Peyer's patch (tissue), 4 donors: Measurements from ENCODE around the gene SERPINH1. TPM values are rescaled to one million over a fixed set of nuclear protein-coding genes. Genes with fewer than 3 reads are reported as not detected.

Source experiments
- DNase-seq, 3 donors: peaks; one replicate each; pipeline ENCODE4 v3.0.0-alpha.2; 2017 to 2019
- H3K27ac ChIP-seq, 4 donors: fragments of 200-600 bp; sonication (generic); one replicate each; pipeline ENCODE4 v1.5.1; 2016 to 2019
- H3K27me3 ChIP-seq, 2 donors: fragments of 200-600 bp; sonication (generic); one replicate each; pipeline ENCODE4 v1.5.1; 2019
- H3K36me3 ChIP-seq, 3 donors: fragments of 200-600 bp; sonication (generic); one replicate each; pipeline ENCODE4 v1.5.1; 2016 to 2019
- H3K4me1 ChIP-seq, 4 donors: fragments of 200-600 bp; sonication (generic); one replicate each; pipeline ENCODE4 v1.5.1; 2016 to 2019
- H3K4me3 ChIP-seq, 4 donors: fragments of 200-600 bp; sonication (generic); 1 replicate in 3 of 4; 2 replicates in 1 of 4; pipeline ENCODE4 v1.5.1; 2016 to 2019; ENCODE audit warnings: mild to moderate bottlenecking in 1 of 4
- H3K9me3 ChIP-seq, 4 donors: fragments of 200-600 bp; sonication (generic); one replicate each; pipeline ENCODE4 v1.5.1; 2016 to 2019; ENCODE audit warnings: mild to moderate bottlenecking in 1 of 4
- CTCF ChIP-seq, 6 experiments: fragments of 450-650 bp in 4 of 6; fragments of 200-600 bp in 2 of 6; sonication (generic) in 1 of 6; IDR thresholded peaks; one replicate each; pipeline ENCODE4 v1.5.1; 2017 to 2019; ENCODE audit warnings: antibody characterized with exemption in 6 of 6, mild to moderate bottlenecking in 3 of 6, moderate library complexity in 1 of 6
- POLR2A ChIP-seq, 2 donors: fragments of 450-650 bp; IDR thresholded peaks; one replicate each; pipeline ENCODE4 v1.5.1; 2017; ENCODE audit warnings: antibody characterized with exemption in 2 of 2, mild to moderate bottlenecking in 2 of 2, moderate library complexity in 2 of 2
- total RNA-seq, 4 donors: library from RNA; depleted of rRNA; stranded (reverse); fragments of >200 nt; gene quantifications; one replicate each; pipeline ENCODE4 v1.1.0, GENCODE V29; 2016

The SERPINH1 gene
- total RNA-seq, 4 donors from 2014 or later: 35.4 to 50.9 (median 43.4) TPM

GRCh38 chr11:75539459-75540334 is 22.4 kb upstream of the SERPINH1 start:
- no peak for TF ChIP-seq POLR2A (IDR thresholded peaks at IDR 0.05)
- no peak for TF ChIP-seq CTCF (IDR thresholded peaks at IDR 0.05)
- Histone ChIP-seq H3K4me1 (no peaks in the 10 kb centered on the region), H3K9me3 (no peaks in the 10 kb centered on the region), H3K36me3 (no peaks in the 10 kb centered on the region), H3K4me3 (no peak overlapping the region), H3K27ac (no peak overlapping the region), H3K27me3 (no peaks in the 10 kb centered on the region)
- no peak for DNase-seq

- Histone ChIP-seq H3K27me3 (no peaks in the 10 kb centered on the region), H3K4me3 (no peak overlapping the region), H3K27ac (no peak overlapping the region), H3K9me3 (no peaks in the 10 kb centered on the region), H3K4me1 (no peaks in the 10 kb centered on the region), H3K36me3 (no peaks in the 10 kb centered on the region)
- no peak for TF ChIP-seq POLR2A (IDR thresholded peaks at IDR 0.05)
- no peak for TF ChIP-seq CTCF (IDR thresholded peaks at IDR 0.05)
- no peak for DNase-seq
These were observed 20.6 kb upstream of the SERPINH1 start for GRCh38 chr11:75541193-75542087.

GRCh38 chr11:75542088-75542438 is 20.0 kb upstream of the SERPINH1 start:
- H3K27ac ChIP-seq: no peak overlapping the region
- H3K36me3 ChIP-seq: no peaks in the 10 kb centered on the region
- no peak overlapping the region for H3K4me3 ChIP-seq

GRCh38 chr11:75543806-75544205 is 18.2 kb upstream of the SERPINH1 start:
- Histone ChIP-seq H3K9me3 (no peaks in the 10 kb centered on the region), H3K4me1 (peaks cover 0 to 6% (median 0%) of the 10 kb centered on the region in 4 donors), H3K27me3 (no peaks in the 10 kb centered on the region), H3K27ac (no peak overlapping the region), H3K36me3 (no peaks in the 10 kb centered on the region), H3K4me3 (no peak overlapping the region)
- DNase-seq: no peak
- TF ChIP-seq POLR2A (IDR thresholded peaks at IDR 0.05) (no peak), CTCF (IDR thresholded peaks at IDR 0.05) (no peak)

More at GRCh38 chr11:75542088-75542438, 20.0 kb upstream of the SERPINH1 start:
- Histone ChIP-seq H3K27me3 (no peaks in the 10 kb centered on the region), H3K9me3 (no peaks in the 10 kb centered on the region), H3K4me1 (no peaks in the 10 kb centered on the region)
- TF ChIP-seq POLR2A (IDR thresholded peaks at IDR 0.05): no peak
- no peak for TF ChIP-seq CTCF (IDR thresholded peaks at IDR 0.05)
- no peak for DNase-seq

- TF ChIP-seq CTCF (IDR thresholded peaks at IDR 0.05) (no peak), POLR2A (IDR thresholded peaks at IDR 0.05) (no peak)
- Histone ChIP-seq H3K9me3 (no peaks in the 10 kb centered on the region), H3K36me3 (no peaks in the 10 kb centered on the region), H3K27ac (no peak overlapping the region), H3K4me1 (peaks cover 0 to 6% (median 0%) of the 10 kb centered on the region in 4 donors), H3K27me3 (no peaks in the 10 kb centered on the region), H3K4me3 (no peak overlapping the region)
- DNase-seq: no peak
These were observed 14.9 kb upstream of the SERPINH1 start for GRCh38 chr11:75547177-75547576.
